A673 (cell line): ENCODE data around the gene KLC4. TPM values are rescaled to one million over a fixed set of nuclear protein-coding genes. Genes with fewer than 3 reads are reported as not detected.

ENCODE experiments used
- BruUV-seq: library from RNA; stranded (reverse); fragments of 400-500 nt; replicated peaks from 2 replicates; lab custom pipeline; 2021; lab: Mats Ljungman, UMichigan
- CTCF ChIA-PET: fragments of 300-600 bp; sonication (Branson Sonifier 250); formaldehyde crosslinking; loops from one replicate; lab custom pipeline; 2022; ENCODE audit warnings: antibody characterized with exemption; lab: Charles Lee
- POLR2A ChIA-PET: fragments of 300-600 bp; sonication (Branson Sonifier 250); formaldehyde crosslinking; loops from one replicate; lab custom pipeline; 2022; ENCODE audit warnings: antibody characterized with exemption; ENCODE audit not compliant: low non-redundant PET; lab: Charles Lee
- DNase-seq: peaks from one replicate; pipeline ENCODE4 v3.0.0-alpha.2; 2015; ENCODE audit warnings: low spot score
- H3K27ac ChIP-seq: fragments of 200-600 bp; sonication (generic); 2 replicates; pipeline ENCODE4 v1.5.1; 2016; ENCODE audit warnings: mixed run types, low read depth, mild to moderate bottlenecking, mixed read lengths, antibody characterized with exemption, low read length; ENCODE audit not compliant: poor library complexity, severe bottlenecking
- H3K27me3 ChIP-seq: fragments of 200-600 bp; sonication (generic); replicated peaks from 2 replicates; pipeline ENCODE4 v1.6.1; 2017; ENCODE audit warnings: mixed run types, low read depth, mild to moderate bottlenecking, mixed read lengths, antibody characterized with exemption, low read length; ENCODE audit not compliant: insufficient read depth, poor library complexity
- H3K36me3 ChIP-seq: fragments of 200-600 bp; sonication (generic); 2 replicates; pipeline ENCODE4 v1.6.1; 2016; ENCODE audit warnings: mixed run types, mild to moderate bottlenecking, mixed read lengths, antibody characterized with exemption, low read length; ENCODE audit not compliant: insufficient read depth, poor library complexity, severe bottlenecking
- H3K4me1 ChIP-seq: fragments of 200-600 bp; sonication (generic); 2 replicates; pipeline ENCODE4 v1.6.1; 2017; ENCODE audit warnings: mixed run types, mild to moderate bottlenecking, mixed read lengths, antibody characterized with exemption, low read length; ENCODE audit not compliant: insufficient read depth, poor library complexity, severe bottlenecking
- H3K4me3 ChIP-seq: fragments of 200-600 bp; sonication (generic); 2 replicates; pipeline ENCODE4 v1.5.1; 2016; ENCODE audit warnings: low read depth, mixed run types, mild to moderate bottlenecking, mixed read lengths, low read length; ENCODE audit not compliant: poor library complexity, severe bottlenecking
- H3K9me3 ChIP-seq: fragments of 200-600 bp; sonication (generic); 2 replicates; pipeline ENCODE4 v1.6.1; 2016; ENCODE audit warnings: mixed run types, low read depth, mild to moderate bottlenecking, mixed read lengths, antibody characterized with exemption, low read length; ENCODE audit not compliant: poor library complexity, severe bottlenecking
- EZH2 ChIP-seq: fragments of 200-600 bp; sonication (generic); IDR thresholded peaks from 2 replicates; pipeline ENCODE4 v1.6.1; 2017; ENCODE audit warnings: borderline replicate concordance, low read depth, mild to moderate bottlenecking, mixed read lengths, antibody characterized with exemption, low read length; ENCODE audit not compliant: poor library complexity, severe bottlenecking
- intact Hi-C: fragments of 100-400 bp; cut with micrococcal nuclease; formaldehyde crosslinking; loops from one replicate; pipeline ENCODE4 v1.10.0; 2022; ENCODE audit not compliant: unreplicated experiment
- total RNA-seq: library from RNA; stranded (reverse); gene quantifications from 2 replicates; pipeline ENCODE4 v1.2.3, GENCODE V29; 2021
- TF ChIP-seq, protein P1 (sequence below): fragments of 300-800, 200-600 bp; sonication (generic); conservative IDR thresholded peaks from 2 replicates; pipeline ENCODE4 v1.5.1; 2017; ENCODE audit warnings: low read depth, mild to moderate bottlenecking, antibody characterized with exemption, low read length, moderate library complexity, mixed read lengths

KLC4 gene
- total RNA-seq, 1 experiment from 2014 or later = 21.3 TPM

DNA sequence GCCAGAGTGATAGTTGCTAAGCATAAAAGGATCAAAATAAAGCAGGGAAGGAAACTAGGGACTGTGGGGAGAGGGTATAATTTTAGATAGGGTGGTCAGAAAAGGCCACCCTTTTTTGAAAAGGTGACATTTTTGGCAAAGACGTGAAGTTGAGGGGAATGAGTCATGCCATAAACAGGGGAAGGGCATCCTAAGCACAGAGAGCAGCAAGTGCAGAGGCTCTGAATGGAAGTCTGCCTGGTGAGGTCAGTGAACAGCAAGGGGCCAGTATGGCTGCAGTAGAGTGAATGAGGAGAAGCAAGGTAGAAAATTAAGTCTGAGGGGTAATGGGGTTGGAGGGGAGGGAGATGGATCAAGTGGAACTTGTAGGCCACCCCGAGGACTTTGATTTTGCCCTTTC, 2.4 kb downstream of the KLC4 start:
- no peak for TF ChIP-seq EZH2
- TF ChIP-seq, protein P1, sequence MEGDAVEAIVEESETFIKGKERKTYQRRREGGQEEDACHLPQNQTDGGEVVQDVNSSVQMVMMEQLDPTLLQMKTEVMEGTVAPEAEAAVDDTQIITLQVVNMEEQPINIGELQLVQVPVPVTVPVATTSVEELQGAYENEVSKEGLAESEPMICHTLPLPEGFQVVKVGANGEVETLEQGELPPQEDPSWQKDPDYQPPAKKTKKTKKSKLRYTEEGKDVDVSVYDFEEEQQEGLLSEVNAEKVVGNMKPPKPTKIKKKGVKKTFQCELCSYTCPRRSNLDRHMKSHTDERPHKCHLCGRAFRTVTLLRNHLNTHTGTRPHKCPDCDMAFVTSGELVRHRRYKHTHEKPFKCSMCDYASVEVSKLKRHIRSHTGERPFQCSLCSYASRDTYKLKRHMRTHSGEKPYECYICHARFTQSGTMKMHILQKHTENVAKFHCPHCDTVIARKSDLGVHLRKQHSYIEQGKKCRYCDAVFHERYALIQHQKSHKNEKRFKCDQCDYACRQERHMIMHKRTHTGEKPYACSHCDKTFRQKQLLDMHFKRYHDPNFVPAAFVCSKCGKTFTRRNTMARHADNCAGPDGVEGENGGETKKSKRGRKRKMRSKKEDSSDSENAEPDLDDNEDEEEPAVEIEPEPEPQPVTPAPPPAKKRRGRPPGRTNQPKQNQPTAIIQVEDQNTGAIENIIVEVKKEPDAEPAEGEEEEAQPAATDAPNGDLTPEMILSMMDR = no peak
- ChIA-PET POLR2A (no interaction called here), CTCF (no interaction called here)
- H3K9me3 ChIP-seq = no peaks in the 10 kb centered on the region
- DNase-seq = no peak
- no peaks in the 10 kb centered on the region for H3K27me3 ChIP-seq
- H3K4me3 ChIP-seq = no peak overlapping the region
- no peaks in the 10 kb centered on the region for H3K36me3 ChIP-seq
- no peak overlapping the region for H3K27ac ChIP-seq
- peaks cover 13% of the 10 kb centered on the region for H3K4me1 ChIP-seq
- intact Hi-C loops = no loop called here
- no TSS peak for BruUV-seq

DNA sequence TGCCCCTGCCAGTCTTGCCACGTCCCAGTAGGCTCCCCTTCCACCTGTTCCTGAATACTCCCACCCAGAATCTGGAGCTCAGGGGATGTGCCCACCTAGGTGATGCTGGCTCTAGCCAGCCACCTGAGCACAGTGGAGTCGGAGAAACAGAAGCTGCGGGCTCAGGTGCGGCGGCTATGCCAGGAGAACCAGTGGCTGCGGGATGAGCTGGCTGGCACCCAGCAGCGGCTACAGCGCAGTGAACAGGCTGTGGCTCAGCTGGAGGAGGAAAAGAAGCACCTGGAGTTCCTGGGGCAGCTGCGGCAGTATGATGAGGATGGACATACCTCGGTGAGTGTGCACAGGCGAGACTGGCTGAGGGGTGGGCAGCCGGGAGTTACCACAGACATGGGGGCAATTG, 3.4 kb downstream of the KLC4 start:
- no peaks in the 10 kb centered on the region for H3K36me3 ChIP-seq
- BruUV-seq = no TSS peak
- ChIA-PET POLR2A (no interaction called here), CTCF (no interaction called here)
- H3K4me1 ChIP-seq = peaks cover 13% of the 10 kb centered on the region
- no peak for DNase-seq
- no peak overlapping the region for H3K4me3 ChIP-seq
- no peaks in the 10 kb centered on the region for H3K27me3 ChIP-seq
- intact Hi-C loops = no loop called here
- no peaks in the 10 kb centered on the region for H3K9me3 ChIP-seq
- no peak overlapping the region for H3K27ac ChIP-seq
- TF ChIP-seq EZH2 = no peak
- TF ChIP-seq, protein P1 = no peak

DNA sequence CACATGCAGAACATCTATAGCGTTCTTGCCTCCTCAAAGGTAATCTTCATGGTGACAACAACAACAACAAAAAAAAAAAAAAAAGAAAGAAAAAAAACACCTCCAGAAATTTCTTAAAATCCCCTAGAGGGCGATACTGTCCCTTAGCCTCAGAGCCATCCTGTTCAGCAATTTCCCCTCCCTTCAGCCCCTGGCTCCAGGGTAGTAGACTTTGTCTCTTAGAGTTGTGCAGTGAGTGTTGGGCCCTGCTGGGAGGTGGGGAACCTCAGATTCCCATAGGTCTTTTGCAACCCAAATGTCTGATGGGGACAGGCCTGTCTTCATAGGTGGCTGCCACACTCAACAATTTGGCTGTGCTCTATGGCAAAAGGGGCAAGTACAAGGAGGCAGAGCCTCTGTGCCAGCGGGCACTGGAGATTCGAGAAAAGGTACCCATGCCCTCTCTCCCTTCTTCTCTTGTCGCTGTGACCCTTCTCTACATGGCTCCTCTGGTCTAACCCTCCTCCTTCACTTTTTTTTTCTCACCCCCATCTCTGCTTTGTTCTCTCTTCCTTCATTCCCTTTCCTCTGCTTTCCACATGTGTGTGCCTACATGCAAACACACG, 10.7 kb downstream of the KLC4 start:
- no peak for TF ChIP-seq EZH2
- TF ChIP-seq, protein P1 = peak; percentile 75
- H3K4me1 ChIP-seq = peaks cover 2% of the 10 kb centered on the region
- H3K27ac ChIP-seq = no peak overlapping the region
- no peaks in the 10 kb centered on the region for H3K9me3 ChIP-seq
- H3K27me3 ChIP-seq = no peaks in the 10 kb centered on the region
- ChIA-PET CTCF (no interaction called here), POLR2A (no interaction called here)
- DNase-seq = peak; percentile 77
- intact Hi-C loops = loop anchor here (1.0 kb wide), 1 partner anchor 73 kb away; no protein-coding TSS in a partner anchor
- BruUV-seq = no TSS peak
- H3K4me3 ChIP-seq = no peak overlapping the region
- H3K36me3 ChIP-seq = no peaks in the 10 kb centered on the region
